ENCODE measurements around the gene FGFR1OP2.
A peak's percentile ranks its signal among the peaks of the same experiment; 100 is the strongest.

The FGFR1OP2 gene

GRCh38 chr12:26994109-26994508, 55.8 kb downstream of the FGFR1OP2 start:
- in situ Hi-C loops (cut with HindIII; ENCODE audit: low pct_ligation_motif_present, low pct_unique_long_range_greater_than_20kb, low sequenced_read_pairs), result no loop called here
- no peak for DNase-seq

GRCh38 chr12:26995706-26996105, 57.4 kb downstream of the FGFR1OP2 start:
- in situ Hi-C loops (cut with HindIII; ENCODE audit: low pct_ligation_motif_present, low pct_unique_long_range_greater_than_20kb, low sequenced_read_pairs), result loop anchor here (5.0 kb wide), 1 partner anchor 38 kb away; no protein-coding TSS in a partner anchor
- no peak for DNase-seq

GRCh38 chr12:26997003-26997402, 58.7 kb downstream of the FGFR1OP2 start:
- no peak for DNase-seq
- in situ Hi-C loops (cut with HindIII; ENCODE audit: low pct_ligation_motif_present, low pct_unique_long_range_greater_than_20kb, low sequenced_read_pairs), result loop anchor here (5.0 kb wide), 1 partner anchor 40 kb away; no protein-coding TSS in a partner anchor

- in situ Hi-C loops (cut with HindIII; ENCODE audit: low pct_ligation_motif_present, low pct_unique_long_range_greater_than_20kb, low sequenced_read_pairs), result no loop called here
Observed at GRCh38 chr12:27000961-27001360, 62.7 kb downstream of the FGFR1OP2 start.

GRCh38 chr12:27001663-27002062, 63.4 kb downstream of the FGFR1OP2 start:
- in situ Hi-C loops (cut with HindIII; ENCODE audit: low pct_ligation_motif_present, low pct_unique_long_range_greater_than_20kb, low sequenced_read_pairs), result no loop called here
- DNase-seq, result no peak

More at GRCh38 chr12:27000961-27001360, 62.7 kb downstream of the FGFR1OP2 start:
- no peak for DNase-seq

DNA sequence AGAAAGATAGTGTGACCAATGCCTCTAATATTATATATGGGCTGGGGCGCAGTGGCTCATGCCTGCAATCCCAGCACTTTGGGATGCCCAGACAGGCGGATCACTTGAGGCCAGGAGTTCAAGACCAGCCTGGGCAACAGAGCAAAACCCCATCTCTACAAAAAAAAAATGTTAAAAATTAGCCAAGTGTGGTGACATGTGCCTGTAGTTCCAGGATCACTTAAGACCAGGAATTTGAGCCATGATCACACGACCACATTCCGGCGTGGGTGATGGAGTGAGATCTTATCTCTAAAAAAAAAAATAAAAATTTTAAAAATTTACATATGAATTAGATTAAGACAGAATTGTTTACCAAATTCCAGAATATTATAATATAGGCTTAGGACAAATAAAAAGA, 63.9 kb downstream of the FGFR1OP2 start:
- peak; percentile 67 for DNase-seq
- in situ Hi-C loops (cut with HindIII; ENCODE audit: low pct_ligation_motif_present, low pct_unique_long_range_greater_than_20kb, low sequenced_read_pairs), result no loop called here

- in situ Hi-C loops (cut with HindIII; ENCODE audit: low pct_ligation_motif_present, low pct_unique_long_range_greater_than_20kb, low sequenced_read_pairs), result no loop called here
- DNase-seq, result no peak
Observed at GRCh38 chr12:27003421-27004381, 65.4 kb downstream of the FGFR1OP2 start.

DNA sequence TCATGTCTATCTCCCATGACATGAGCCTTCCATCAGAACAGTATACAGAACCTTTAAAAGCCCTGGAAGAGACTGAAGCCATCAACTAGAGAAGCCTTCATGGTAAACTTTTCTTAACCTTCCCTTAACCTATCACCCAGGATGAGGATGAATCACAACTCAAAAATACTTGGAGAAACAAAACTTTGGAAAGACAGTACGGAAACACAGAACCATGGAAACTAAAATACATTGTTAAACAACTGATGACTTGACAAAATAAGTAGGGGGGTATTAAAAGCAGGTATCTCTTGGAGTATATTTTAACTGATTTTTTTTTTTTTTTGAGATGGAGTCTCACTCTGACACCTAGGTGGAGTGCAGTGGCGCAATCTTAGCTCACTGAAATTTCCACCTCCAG, 67.2 kb downstream of the FGFR1OP2 start:
- DNase-seq, result no peak
- in situ Hi-C loops (cut with HindIII; ENCODE audit: low pct_ligation_motif_present, low pct_unique_long_range_greater_than_20kb, low sequenced_read_pairs), result no loop called here

- no peak for DNase-seq
- in situ Hi-C loops (cut with HindIII; ENCODE audit: low pct_ligation_motif_present, low pct_unique_long_range_greater_than_20kb, low sequenced_read_pairs), result no loop called here
Observed at GRCh38 chr12:27006797-27007467, 68.7 kb downstream of the FGFR1OP2 start.

DNA sequence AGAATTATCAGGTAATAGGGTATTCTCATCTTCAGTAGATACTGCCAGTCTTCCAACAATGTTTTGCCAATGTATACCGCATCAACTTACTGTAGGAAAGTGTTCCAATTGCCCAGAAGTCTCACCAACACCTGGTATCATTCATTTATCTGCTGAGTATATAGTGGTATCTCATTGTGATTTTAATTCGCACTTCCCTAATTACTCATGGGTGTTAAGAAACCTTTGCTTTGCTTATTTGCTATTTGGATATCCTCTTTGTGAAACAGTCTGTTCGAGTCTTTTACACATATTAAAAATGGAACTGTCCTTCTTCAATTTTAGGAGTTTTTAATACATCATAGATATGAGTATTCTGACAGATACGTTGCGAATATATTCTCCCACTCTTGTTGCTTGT, 69.8 kb downstream of the FGFR1OP2 start:
- in situ Hi-C loops (cut with HindIII; ENCODE audit: low pct_ligation_motif_present, low pct_unique_long_range_greater_than_20kb, low sequenced_read_pairs), result no loop called here
- no peak for DNase-seq

- in situ Hi-C loops (cut with HindIII; ENCODE audit: low pct_ligation_motif_present, low pct_unique_long_range_greater_than_20kb, low sequenced_read_pairs), result no loop called here
- no peak for DNase-seq
Observed at GRCh38 chr12:27009881-27010301, 71.6 kb downstream of the FGFR1OP2 start.

- in situ Hi-C loops (cut with HindIII; ENCODE audit: low pct_ligation_motif_present, low pct_unique_long_range_greater_than_20kb, low sequenced_read_pairs), result no loop called here
- no peak for DNase-seq
Observed at GRCh38 chr12:27012239-27012981, 74.1 kb downstream of the FGFR1OP2 start.

GRCh38 chr12:27012982-27013255, 74.6 kb downstream of the FGFR1OP2 start:
- no peak for DNase-seq
- in situ Hi-C loops (cut with HindIII; ENCODE audit: low pct_ligation_motif_present, low pct_unique_long_range_greater_than_20kb, low sequenced_read_pairs), result no loop called here

- DNase-seq, result peak; percentile 63
- in situ Hi-C loops (cut with HindIII; ENCODE audit: low pct_ligation_motif_present, low pct_unique_long_range_greater_than_20kb, low sequenced_read_pairs), result no loop called here
Observed at GRCh38 chr12:27013611-27014084, 75.4 kb downstream of the FGFR1OP2 start.

GRCh38 chr12:27014085-27014858, 76.0 kb downstream of the FGFR1OP2 start, which contains the start of gene TM7SF3:
Gene TM7SF3 (minus strand): TSS chr12:27014384. CDS start chr12:27014168, 216 bp downstream.
- peak; percentile 97 for DNase-seq
- in situ Hi-C loops (cut with HindIII; ENCODE audit: low pct_ligation_motif_present, low pct_unique_long_range_greater_than_20kb, low sequenced_read_pairs), result no loop called here

DNA sequence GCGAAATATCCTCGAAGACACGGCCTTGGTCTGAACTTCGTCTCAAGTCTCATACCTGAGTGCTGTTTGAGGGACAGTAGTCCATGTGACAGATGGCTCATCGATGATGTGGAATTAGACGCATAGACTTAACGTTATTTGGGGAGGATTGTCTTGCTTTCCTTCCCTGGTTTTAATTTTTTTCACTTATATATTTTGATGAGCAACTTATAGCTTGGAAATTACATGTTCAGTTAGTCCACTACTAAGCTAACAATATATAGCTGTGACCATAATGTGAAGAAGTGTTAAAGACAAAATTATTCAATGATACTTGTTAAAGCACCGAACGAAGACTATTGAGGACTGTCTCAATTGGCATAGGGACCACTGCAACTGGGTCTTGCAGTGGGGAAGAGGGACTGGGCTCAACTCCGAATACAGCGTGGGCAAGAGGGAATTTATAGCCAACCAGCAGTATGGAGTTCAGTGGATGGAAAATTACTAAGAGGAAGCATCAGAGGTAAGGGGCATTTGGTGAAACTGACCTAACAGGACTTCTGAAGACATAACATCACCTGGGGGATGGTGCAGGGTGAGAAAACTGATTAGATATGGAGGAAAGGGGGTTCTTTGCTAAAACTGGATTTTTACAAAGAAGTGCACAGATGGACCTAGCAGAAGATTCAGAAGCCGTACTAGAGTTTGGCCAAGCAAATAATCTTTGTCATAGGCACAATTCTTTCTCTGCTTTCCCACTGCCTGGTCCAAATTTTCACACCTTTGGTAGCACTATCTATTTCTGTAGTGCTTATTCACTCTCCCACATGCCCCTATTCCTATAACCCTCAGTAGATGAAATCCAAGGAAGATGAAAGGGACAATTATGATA, 76.8 kb downstream of the FGFR1OP2 start:
- DNase-seq, result no peak
- in situ Hi-C loops (cut with HindIII; ENCODE audit: low pct_ligation_motif_present, low pct_unique_long_range_greater_than_20kb, low sequenced_read_pairs), result no loop called here

GRCh38 chr12:27015730-27016076, 77.4 kb downstream of the FGFR1OP2 start:
- peak; percentile 75 for DNase-seq
- in situ Hi-C loops (cut with HindIII; ENCODE audit: low pct_ligation_motif_present, low pct_unique_long_range_greater_than_20kb, low sequenced_read_pairs), result no loop called here

Data from ACHN (cell line).